Activated naive CD4-positive, alpha-beta T cell treated with anti-CD3 and anti-CD28 coated beads, Interleukin-2, amount 50 U/mL, for 24 hours (primary cell): ENCODE measurements around the gene COPS3.
A peak's percentile ranks its signal among the peaks of the same experiment; 100 is the strongest.
"Not testable (repeated sequence)": the region's sequence is repeated elsewhere in the genome, so short reads cannot be mapped to it uniquely, and the experiment has no call there.

Source experiments
- H3K27ac Mint-ChIP-seq: one replicate; pipeline ENCODE4 v1.8.0; 2021; ENCODE audit warnings: mild to moderate bottlenecking, mixed read lengths
- H3K27me3 Mint-ChIP-seq: one replicate; pipeline ENCODE4 v1.8.0; 2021; ENCODE audit warnings: mixed read lengths
- H3K36me3 Mint-ChIP-seq: one replicate; pipeline ENCODE4 v1.8.0; 2021; ENCODE audit warnings: mixed read lengths
- H3K4me1 Mint-ChIP-seq: one replicate; pipeline ENCODE4 v1.8.0; 2021; ENCODE audit warnings: mixed read lengths
- H3K4me3 Mint-ChIP-seq: one replicate; pipeline ENCODE4 v1.8.0; 2021; ENCODE audit warnings: mild to moderate bottlenecking, mixed read lengths
- H3K9me3 Mint-ChIP-seq: one replicate; pipeline ENCODE4 v1.8.0; 2021; ENCODE audit warnings: mixed read lengths

The COPS3 gene

DNA sequence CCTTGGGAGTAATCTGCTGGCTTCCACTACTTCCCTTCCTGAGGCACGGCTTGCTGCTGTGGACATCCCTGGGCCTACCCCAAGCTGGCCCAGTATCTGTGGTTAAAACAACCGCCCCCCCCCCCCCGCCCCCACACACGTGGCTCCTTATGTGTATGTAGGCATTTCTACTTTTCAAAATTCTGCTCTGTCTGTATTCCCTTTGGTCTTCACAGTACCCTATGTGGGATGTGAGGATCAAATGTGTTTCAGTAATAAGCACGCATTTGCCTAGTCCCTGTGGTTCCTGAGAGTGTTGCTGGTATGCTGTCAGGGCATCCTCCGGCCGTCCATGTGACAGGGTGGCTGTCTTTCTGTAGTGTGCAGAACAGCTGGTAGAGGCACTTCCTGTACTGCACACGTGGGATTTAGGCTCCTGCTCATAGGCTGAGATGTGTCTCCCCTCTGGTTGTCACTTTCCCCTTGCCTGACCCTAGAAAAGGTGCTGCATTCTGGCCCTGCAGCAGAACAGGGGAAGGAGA is 24.3 kb upstream of the COPS3 start:
- H3K27me3 Mint-ChIP-seq: no peaks in the 10 kb centered on the region

DNA sequence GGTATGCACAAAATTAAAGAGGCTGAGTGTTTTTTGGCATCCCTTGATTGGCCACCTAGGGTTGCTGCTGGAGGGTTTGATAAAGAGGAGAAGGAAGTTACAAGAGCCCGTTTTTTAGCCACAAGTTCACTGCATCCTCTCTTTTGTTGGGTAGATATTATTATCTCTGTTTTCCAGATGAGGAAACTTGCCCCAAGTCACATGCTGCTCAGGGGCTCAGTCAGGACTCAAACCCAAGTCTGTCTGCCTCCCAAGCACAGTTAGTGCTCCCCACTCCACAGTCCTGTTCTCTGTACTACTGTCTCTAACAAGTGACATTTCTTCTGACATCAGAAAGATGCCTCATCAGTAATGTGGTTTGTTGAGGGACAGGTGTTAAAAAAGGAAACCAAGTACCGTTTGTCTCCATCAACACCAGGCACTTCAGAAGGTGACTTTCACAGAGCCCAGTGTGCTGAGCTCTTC is 23.5 kb upstream of the COPS3 start:
- Mint-ChIP-seq H3K27me3 (no peaks in the 10 kb centered on the region), H3K36me3 (no peaks in the 10 kb centered on the region), H3K4me3 (peak overlapping the region; percentile 82), H3K9me3 (no peaks in the 10 kb centered on the region), H3K27ac (peak overlapping the region; percentile 30), H3K4me1 (peaks cover 26% of the 10 kb centered on the region)

More for the DNA sequence above, 24.3 kb upstream of the COPS3 start:
- H3K9me3 Mint-ChIP-seq: no peaks in the 10 kb centered on the region
- peak overlapping the region; percentile 77 for H3K4me3 Mint-ChIP-seq
- H3K36me3 Mint-ChIP-seq: no peaks in the 10 kb centered on the region
- H3K4me1 Mint-ChIP-seq: peaks cover 22% of the 10 kb centered on the region
- no peak overlapping the region for H3K27ac Mint-ChIP-seq

DNA sequence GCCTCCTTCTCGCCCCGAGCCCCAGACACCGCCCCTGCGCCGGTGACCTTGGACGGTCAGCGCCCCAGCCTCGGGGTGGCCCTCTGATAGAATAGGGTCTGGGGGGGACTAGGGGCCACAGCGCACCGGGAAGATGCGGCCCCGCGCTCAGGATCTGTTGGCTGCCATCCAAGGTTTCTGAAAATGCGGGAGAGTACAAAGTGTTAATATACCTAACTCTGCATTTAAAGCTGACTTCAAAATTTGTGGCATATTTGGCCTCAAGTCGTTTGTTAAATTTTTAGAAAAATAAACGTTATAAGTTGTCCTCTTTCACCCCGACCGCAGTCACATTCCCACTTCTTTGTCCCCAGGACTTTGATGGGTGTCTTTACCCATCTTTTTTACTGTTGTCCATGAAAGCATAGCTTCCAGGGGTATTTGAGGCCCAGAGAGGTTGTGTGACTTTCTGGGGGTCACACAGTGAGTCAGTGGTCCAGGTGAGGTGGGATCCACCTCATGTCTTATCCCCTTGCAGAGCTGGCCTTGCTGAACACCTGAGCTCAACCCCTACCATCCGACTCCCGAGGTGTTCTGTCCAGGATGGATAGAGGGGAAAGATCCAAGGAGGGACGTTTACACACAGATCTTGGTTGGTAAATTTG is 22.9 kb upstream of the COPS3 start:
- H3K36me3 Mint-ChIP-seq: no peaks in the 10 kb centered on the region
- H3K27ac Mint-ChIP-seq: peak overlapping the region; percentile 19

DNA sequence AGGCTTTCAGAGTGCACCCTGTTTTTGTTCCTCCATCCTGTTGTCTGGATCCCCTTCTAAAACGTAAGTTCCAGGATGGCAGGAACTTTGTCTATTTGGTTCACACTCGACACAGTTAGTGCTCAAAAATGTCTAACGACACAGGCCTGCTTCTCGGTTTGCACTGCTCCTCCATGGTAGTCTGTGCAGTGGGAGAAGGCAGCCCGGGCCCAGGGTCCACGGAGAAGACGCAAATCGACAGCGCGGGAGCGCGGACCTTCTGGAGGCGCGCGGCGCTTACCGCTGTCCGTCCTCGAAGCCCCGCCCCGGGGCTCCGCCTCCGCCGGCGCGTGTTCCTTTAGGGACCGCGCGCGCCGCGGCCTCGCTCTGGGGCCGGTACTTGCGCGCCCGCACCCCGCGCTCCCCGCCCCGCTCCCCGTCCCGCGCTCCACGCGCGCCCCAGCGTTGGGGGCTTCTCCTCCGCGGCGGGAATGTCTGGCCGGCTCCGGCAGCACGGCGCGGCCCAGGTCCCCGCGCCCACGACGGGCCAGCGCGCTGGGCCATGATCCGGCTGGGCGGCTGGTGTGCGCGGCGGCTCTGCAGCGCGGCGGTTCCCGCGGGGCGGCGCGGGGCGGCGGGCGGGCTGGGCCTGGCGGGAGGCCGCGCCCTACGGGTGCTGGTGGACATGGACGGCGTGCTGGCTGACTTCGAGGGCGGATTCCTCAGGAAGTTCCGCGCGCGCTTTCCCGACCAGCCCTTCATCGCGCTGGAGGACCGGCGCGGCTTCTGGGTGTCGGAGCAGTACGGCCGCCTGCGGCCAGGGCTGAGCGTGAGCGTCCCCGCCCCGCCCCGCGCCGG is 22.2 kb upstream of the COPS3 start, which contains the start of gene NT5M:
Gene NT5M, plus strand, starts transcription at position 364 of the 837 bp plus-strand sequence. Its CDS starts 178 bp downstream, at position 542.
- H3K36me3 Mint-ChIP-seq: no peaks in the 10 kb centered on the region
- peaks cover 27% of the 10 kb centered on the region for H3K4me1 Mint-ChIP-seq
- no peaks in the 10 kb centered on the region for H3K27me3 Mint-ChIP-seq

More for the DNA sequence above, 22.9 kb upstream of the COPS3 start:
- H3K27me3 Mint-ChIP-seq: no peaks in the 10 kb centered on the region
- H3K4me3 Mint-ChIP-seq: peak overlapping the region; percentile 82
- peaks cover 26% of the 10 kb centered on the region for H3K4me1 Mint-ChIP-seq
- H3K9me3 Mint-ChIP-seq: no peaks in the 10 kb centered on the region

DNA sequence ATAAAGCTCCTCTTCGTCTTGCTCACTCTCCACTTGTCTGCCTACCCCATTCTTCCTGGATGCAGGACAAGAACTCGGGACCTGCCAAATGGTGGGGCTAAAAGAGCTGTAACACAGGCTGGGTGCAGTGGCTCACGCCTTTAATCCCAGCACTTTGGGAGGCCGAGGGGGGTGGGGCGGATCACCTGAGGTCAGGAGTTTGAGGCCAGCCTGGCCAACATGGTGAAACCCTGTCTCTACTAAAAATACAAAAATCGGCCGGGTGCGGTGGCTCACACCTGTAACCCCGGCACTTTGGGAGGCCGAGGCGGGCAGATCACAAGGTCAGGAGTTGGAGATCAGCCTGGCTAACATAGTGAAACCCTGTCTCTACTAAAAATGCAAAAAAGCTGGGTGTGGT is 20.6 kb upstream of the COPS3 start:
- H3K9me3 Mint-ChIP-seq, H3K27ac Mint-ChIP-seq, H3K36me3 Mint-ChIP-seq, H3K4me3 Mint-ChIP-seq, H3K27me3 Mint-ChIP-seq: not testable (repeated sequence)
- peaks cover 37% of the 10 kb centered on the region for H3K4me1 Mint-ChIP-seq

More for the DNA sequence above, 22.2 kb upstream of the COPS3 start, which contains the start of gene NT5M:
- H3K9me3 Mint-ChIP-seq: no peaks in the 10 kb centered on the region
- H3K4me3 Mint-ChIP-seq: peak within 1 kb of the TSS; percentile 92
- H3K27ac Mint-ChIP-seq: peak within 1 kb of the TSS; percentile 86

DNA sequence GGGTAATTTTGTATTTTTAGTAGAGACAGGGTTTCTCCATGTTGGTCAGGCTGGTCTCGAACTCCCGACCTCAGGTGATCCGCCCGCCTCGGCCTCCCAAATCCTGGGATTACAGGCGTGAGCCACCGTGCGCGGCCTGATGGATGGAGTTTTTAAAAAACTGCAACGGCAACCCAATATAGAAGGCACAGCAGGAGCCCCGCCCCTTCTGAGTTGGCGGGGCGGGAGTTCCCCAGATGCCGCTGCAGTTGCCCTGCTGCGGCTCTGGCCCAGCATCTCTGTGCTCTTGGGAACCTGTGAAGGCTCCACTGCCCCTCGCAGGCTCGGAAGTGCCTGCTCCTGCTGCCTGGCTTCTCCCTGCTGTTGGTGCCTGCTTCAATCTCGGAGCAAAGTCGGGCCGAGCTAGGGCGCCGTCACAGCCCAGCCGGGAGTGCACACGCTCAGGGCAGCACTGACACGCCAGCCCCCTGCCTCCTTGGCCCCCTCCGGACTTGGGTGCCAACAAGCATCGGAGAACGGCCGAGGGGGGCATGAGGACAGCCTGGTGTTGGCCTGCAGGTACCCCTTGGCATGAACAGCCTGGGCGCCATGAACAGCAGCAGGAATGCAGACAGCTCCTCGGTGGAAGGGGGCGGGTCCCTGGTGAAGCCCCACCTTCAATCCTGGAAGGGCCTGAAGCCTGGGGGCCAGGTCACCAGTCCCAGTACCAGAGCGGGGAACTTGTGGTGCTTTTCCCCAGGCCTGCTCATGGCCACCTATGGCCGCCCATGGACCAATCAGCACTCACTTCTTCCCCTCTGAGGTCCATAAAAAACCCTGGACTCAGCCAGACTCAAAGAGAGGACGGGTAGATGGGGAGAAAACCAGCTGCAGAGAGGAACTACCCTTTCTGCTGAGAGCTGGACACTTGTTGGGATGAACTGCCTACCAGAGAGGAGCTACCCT is 19.9 kb upstream of the COPS3 start:
- Mint-ChIP-seq H3K27ac (no peak overlapping the region), H3K36me3 (no peaks in the 10 kb centered on the region), H3K4me3 (peak overlapping the region; percentile 55), H3K4me1 (peaks cover 34% of the 10 kb centered on the region), H3K9me3 (no peaks in the 10 kb centered on the region), H3K27me3 (no peaks in the 10 kb centered on the region)

DNA sequence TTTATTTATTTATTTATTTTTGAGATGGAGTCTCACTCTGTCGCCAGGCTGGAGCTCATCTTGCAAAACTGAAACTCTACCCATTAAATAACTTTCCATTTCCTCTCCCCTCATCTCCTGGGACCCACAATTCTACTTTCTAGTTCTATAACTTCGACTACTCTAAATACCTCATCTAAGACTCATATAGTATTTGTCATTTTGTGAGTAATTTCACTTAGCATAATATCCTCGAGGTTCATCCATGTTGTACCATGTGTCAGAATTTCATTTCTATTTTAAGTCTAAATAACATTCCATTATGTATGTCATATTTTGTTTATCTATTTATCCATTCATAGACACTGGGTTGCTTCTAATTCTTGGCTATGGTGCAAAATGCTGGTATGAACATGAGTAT is 17.1 kb upstream of the COPS3 start:
- no peak overlapping the region for H3K4me3 Mint-ChIP-seq
- H3K27me3 Mint-ChIP-seq: no peaks in the 10 kb centered on the region
- H3K36me3 Mint-ChIP-seq: no peaks in the 10 kb centered on the region
- no peak overlapping the region for H3K27ac Mint-ChIP-seq
- peaks cover 14% of the 10 kb centered on the region for H3K4me1 Mint-ChIP-seq
- no peaks in the 10 kb centered on the region for H3K9me3 Mint-ChIP-seq

DNA sequence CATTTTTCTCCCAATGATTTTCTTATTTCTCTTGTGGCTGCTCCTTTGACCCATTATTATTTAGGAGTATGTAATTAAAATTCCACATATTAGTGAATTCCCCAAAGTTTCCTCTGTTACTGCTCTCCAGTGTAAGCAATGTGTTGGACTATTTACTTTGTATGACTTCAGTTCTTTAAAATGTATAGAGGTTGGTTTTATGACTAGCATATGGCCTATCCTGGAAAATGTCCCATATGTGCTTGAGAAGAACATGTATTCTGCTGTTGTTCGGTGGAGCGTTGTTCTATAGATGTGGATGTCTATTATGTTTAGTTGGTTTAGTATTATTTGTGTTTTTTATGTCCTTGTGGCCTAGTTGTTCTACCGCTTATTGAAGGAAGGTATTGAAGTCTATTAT is 16.2 kb upstream of the COPS3 start:
- H3K4me1 Mint-ChIP-seq: peaks cover 14% of the 10 kb centered on the region
- no peak overlapping the region for H3K27ac Mint-ChIP-seq
- H3K4me3 Mint-ChIP-seq: no peak overlapping the region
- no peaks in the 10 kb centered on the region for H3K36me3 Mint-ChIP-seq
- H3K9me3 Mint-ChIP-seq: no peaks in the 10 kb centered on the region
- H3K27me3 Mint-ChIP-seq: no peaks in the 10 kb centered on the region

DNA sequence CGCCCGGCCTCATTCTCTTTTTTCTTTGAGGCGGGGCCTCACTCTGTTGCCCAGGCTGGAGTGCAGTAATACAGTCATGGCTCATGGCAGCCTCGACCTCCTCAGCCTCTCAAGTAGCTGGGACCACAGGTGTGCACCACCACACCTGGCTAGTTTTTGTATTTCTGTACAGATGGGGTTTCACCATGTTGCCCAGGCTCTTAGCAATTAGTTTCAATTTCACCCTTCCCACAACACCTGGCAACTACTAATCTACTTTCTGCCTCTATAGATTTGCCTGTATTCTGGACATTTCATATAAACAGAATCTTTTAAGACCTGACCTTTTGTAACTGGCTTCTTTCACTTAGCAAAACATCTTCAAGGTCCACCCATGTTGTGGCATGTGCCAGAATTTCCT is 14.1 kb upstream of the COPS3 start:
- Mint-ChIP-seq H3K4me3 (no peak overlapping the region), H3K27me3 (no peaks in the 10 kb centered on the region), H3K4me1 (peaks cover 12% of the 10 kb centered on the region), H3K9me3 (no peaks in the 10 kb centered on the region), H3K36me3 (no peaks in the 10 kb centered on the region), H3K27ac (no peak overlapping the region)

DNA sequence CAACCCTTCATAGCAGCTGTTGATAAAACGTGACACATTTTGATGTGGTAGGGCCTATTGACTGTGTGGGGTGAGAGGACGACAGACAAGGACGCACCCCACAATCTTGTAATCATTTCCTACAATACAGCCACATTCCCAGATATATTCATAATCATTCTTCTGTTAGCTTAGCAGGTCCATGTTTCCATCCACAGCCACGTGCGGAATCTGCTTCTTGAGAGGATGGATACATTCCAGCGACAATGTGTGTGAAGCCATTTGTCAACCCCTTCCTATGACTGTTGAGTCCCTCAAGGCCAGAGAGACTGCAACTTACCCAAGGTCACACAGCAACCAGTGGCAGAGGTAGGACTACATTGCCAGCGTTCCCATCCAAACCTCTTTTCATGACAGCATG is 8.7 kb upstream of the COPS3 start:
- H3K4me1 Mint-ChIP-seq: no peaks in the 10 kb centered on the region
- H3K27ac Mint-ChIP-seq: no peak overlapping the region
- H3K4me3 Mint-ChIP-seq: no peak overlapping the region
- H3K27me3 Mint-ChIP-seq: no peaks in the 10 kb centered on the region
- no peaks in the 10 kb centered on the region for H3K9me3 Mint-ChIP-seq
- no peaks in the 10 kb centered on the region for H3K36me3 Mint-ChIP-seq

DNA sequence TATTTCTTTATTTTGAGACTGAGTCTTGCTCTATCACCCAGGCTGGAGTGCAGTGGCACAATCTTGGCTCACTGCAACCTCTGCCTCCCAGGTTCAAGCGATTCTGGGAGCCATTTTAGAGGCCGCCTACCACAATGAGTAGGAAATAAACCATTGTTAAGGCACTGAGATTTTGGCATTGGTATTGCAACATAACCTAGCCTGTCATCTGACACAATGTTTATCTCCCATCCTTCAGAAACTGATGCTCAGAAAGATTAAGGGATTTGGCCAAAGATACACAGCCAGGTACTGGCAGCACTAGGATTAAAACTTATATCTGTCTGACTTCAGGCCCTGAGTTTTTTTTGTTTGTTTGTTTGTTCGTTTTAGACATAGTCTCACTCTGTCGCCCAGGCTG is 8.0 kb upstream of the COPS3 start:
- H3K4me3 Mint-ChIP-seq: no peak overlapping the region
- H3K4me1 Mint-ChIP-seq: no peaks in the 10 kb centered on the region
- H3K27me3 Mint-ChIP-seq: no peaks in the 10 kb centered on the region
- H3K9me3 Mint-ChIP-seq: no peaks in the 10 kb centered on the region
- no peak overlapping the region for H3K27ac Mint-ChIP-seq
- no peaks in the 10 kb centered on the region for H3K36me3 Mint-ChIP-seq

DNA sequence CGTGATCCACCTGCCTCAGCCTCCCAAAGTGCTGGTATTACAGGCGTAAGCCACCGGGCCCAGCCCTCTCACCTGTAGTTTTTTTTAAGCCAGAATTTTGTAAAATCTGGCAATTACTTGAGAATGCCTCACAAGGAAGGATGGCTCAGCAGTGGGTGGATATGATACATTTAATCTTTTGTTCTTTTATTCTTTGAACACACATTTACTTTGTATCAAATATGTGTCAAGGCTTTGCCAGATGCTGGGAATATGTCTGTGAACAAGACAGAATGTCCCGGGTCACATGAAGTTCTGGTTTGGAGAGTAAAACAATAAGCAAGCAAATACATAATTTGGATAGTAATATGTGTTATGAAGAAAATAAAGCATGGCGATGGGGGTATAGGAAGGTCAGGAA is 4.9 kb upstream of the COPS3 start:
- Mint-ChIP-seq H3K27me3 (no peaks in the 10 kb centered on the region), H3K9me3 (no peaks in the 10 kb centered on the region), H3K4me3 (no peak overlapping the region), H3K27ac (no peak overlapping the region), H3K36me3 (no peaks in the 10 kb centered on the region), H3K4me1 (peaks cover 14% of the 10 kb centered on the region)

DNA sequence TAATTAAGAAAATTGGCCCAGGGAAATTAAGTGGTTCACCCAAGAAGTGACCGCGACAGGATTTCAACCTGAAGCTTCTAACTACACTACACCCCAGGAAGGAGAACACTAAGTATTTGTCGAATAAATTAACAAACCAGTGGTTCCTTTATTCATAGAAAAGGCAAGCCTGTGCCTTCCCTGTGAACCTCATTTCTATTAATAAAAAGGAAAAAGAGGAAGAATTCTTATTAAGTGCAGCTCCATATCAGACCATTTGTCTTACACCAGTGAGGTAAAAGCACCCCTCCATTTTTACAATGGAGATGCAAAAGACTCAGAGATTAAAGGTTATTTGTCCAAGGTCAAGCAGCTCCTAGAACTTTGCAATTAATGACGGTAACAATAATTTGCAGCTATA is 1.7 kb downstream of the COPS3 start:
- Mint-ChIP-seq H3K27ac (peak overlapping the region; percentile 72), H3K9me3 (no peaks in the 10 kb centered on the region), H3K36me3 (peaks cover 3% of the 10 kb centered on the region), H3K27me3 (no peaks in the 10 kb centered on the region), H3K4me1 (peaks cover 43% of the 10 kb centered on the region), H3K4me3 (peak overlapping the region; percentile 96)

DNA sequence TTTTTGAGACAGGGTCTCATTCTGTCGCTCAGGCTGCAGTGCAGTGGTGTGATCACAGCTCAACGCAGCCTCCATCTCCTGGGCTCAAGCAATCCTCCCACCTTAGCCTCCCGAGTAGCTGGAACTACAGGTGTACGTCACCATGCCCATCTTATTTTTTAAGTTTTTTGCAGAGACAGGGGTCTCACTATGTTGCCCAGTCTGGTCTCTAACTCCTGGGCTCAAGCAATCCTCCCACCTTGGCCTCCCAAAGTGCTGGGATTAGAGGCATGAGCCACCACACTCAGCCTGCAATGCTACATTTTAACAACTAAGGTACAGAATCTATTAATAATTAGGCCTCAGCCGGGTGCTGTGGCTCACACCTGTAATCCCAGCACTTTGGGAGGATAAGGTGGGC is 3.6 kb downstream of the COPS3 start:
- not testable (repeated sequence) for H3K36me3 Mint-ChIP-seq, H3K27me3 Mint-ChIP-seq, H3K4me3 Mint-ChIP-seq, H3K27ac Mint-ChIP-seq, H3K9me3 Mint-ChIP-seq
- H3K4me1 Mint-ChIP-seq: peaks cover 50% of the 10 kb centered on the region

DNA sequence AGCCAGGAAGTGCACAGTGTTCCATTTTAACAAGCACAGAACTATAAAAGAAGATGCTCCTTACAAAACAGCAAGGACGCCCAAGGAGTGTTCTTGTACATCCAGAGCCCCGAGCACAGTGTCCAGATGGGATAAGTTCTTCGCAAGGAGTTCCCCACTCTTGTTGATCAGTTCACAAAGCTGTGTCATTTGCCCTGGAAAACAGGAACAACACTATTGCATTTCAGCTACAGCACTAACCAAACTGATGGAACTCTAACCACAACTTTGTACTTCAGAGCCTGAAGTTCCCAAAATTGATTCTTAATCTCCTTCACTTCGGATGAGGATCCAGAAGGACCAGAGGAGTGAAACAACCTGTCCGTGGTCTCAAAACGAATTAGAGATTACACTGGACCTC is 5.1 kb downstream of the COPS3 start:
- no peak overlapping the region for H3K27ac Mint-ChIP-seq
- H3K4me1 Mint-ChIP-seq: peaks cover 36% of the 10 kb centered on the region
- H3K36me3 Mint-ChIP-seq: peaks cover 7% of the 10 kb centered on the region
- H3K9me3 Mint-ChIP-seq: no peaks in the 10 kb centered on the region
- H3K4me3 Mint-ChIP-seq: no peak overlapping the region
- no peaks in the 10 kb centered on the region for H3K27me3 Mint-ChIP-seq
